Progenitor cell of endocrine pancreas (in vitro differentiated cells): ENCODE results near the gene CCDC192. TPM values are rescaled to one million over a fixed set of nuclear protein-coding genes. Genes with fewer than 3 reads are reported as not detected.

Experiments
- DNase-seq: peaks from one replicate; pipeline ENCODE4 v3.0.0; 2021; ENCODE audit warnings: low spot score; ENCODE audit not compliant: unreplicated experiment
- H3K27ac Mint-ChIP-seq: 2 replicates; pipeline ENCODE4 v1.8.0; 2021; ENCODE audit warnings: mild to moderate bottlenecking, moderate library complexity, mixed read lengths
- H3K27me3 Mint-ChIP-seq: 2 replicates; pipeline ENCODE4 v1.8.0; 2021; ENCODE audit warnings: mixed read lengths
- H3K36me3 Mint-ChIP-seq: 2 replicates; pipeline ENCODE4 v1.8.0; 2022; ENCODE audit warnings: mixed read lengths; ENCODE audit not compliant: insufficient read depth
- H3K4me1 Mint-ChIP-seq: 2 replicates; pipeline ENCODE4 v1.8.0; 2021; ENCODE audit warnings: low read depth, mixed read lengths
- H3K4me3 Mint-ChIP-seq: 2 replicates; pipeline ENCODE4 v1.8.0; 2021; ENCODE audit warnings: low read depth, mild to moderate bottlenecking, moderate library complexity, mixed read lengths
- H3K9me3 Mint-ChIP-seq: 2 replicates; pipeline ENCODE4 v1.8.0; 2021; ENCODE audit warnings: low read depth, mixed read lengths
- CTCF ChIP-seq: fragments of 200-600 bp; sonication (generic); IDR thresholded peaks from one replicate; pipeline ENCODE4 v1.5.0; 2021; ENCODE audit warnings: antibody characterized with exemption, mild to moderate bottlenecking; ENCODE audit not compliant: unreplicated experiment
- total RNA-seq: library from RNA; stranded (reverse); gene quantifications from 2 replicates; pipeline ENCODE4 v1.2.1, GENCODE V29; 2021

CCDC192 gene
- total RNA-seq, 1 donor from 2014 or later: not detected

GRCh38 chr5:127830829-127831598 lies 127.8 kb downstream of the CCDC192 start:
- no peak for TF ChIP-seq CTCF
- Mint-ChIP-seq H3K36me3 (no peaks in the 10 kb centered on the region), H3K27ac (no peak overlapping the region), H3K9me3 (peaks cover 7% of the 10 kb centered on the region), H3K4me1 (peaks cover 16% of the 10 kb centered on the region), H3K27me3 (no peaks in the 10 kb centered on the region), H3K4me3 (no peak overlapping the region)
- DNase-seq: no peak

- Mint-ChIP-seq H3K4me1 (peaks cover 16% of the 10 kb centered on the region), H3K27me3 (no peaks in the 10 kb centered on the region), H3K27ac (no peak overlapping the region), H3K36me3 (no peaks in the 10 kb centered on the region), H3K4me3 (no peak overlapping the region), H3K9me3 (peaks cover 7% of the 10 kb centered on the region)
- no peak for TF ChIP-seq CTCF
- DNase-seq: no peak
These were observed 128.9 kb downstream of the CCDC192 start for GRCh38 chr5:127832067-127832466.

GRCh38 chr5:127834094-127834531 lies 130.9 kb downstream of the CCDC192 start:
- Mint-ChIP-seq H3K4me1 (peaks cover 16% of the 10 kb centered on the region), H3K27ac (peak overlapping the region; percentile 50), H3K4me3 (no peak overlapping the region), H3K9me3 (peaks cover 11% of the 10 kb centered on the region), H3K27me3 (no peaks in the 10 kb centered on the region), H3K36me3 (no peaks in the 10 kb centered on the region)
- TF ChIP-seq CTCF: no peak
- DNase-seq: no peak

- no peak for DNase-seq
- Mint-ChIP-seq H3K4me3 (no peak overlapping the region), H3K9me3 (peaks cover 11% of the 10 kb centered on the region), H3K4me1 (peaks cover 16% of the 10 kb centered on the region), H3K36me3 (no peaks in the 10 kb centered on the region), H3K27ac (no peak overlapping the region), H3K27me3 (no peaks in the 10 kb centered on the region)
- no peak for TF ChIP-seq CTCF
These were observed 131.4 kb downstream of the CCDC192 start for GRCh38 chr5:127834554-127834953.

- no peak for DNase-seq
- Mint-ChIP-seq H3K27me3 (no peaks in the 10 kb centered on the region), H3K36me3 (no peaks in the 10 kb centered on the region), H3K4me3 (no peak overlapping the region), H3K4me1 (peaks cover 10% of the 10 kb centered on the region), H3K9me3 (peaks cover 11% of the 10 kb centered on the region), H3K27ac (no peak overlapping the region)
- TF ChIP-seq CTCF: no peak
These were observed 135.5 kb downstream of the CCDC192 start for GRCh38 chr5:127838661-127839060.
